Choroid plexus epithelial cell (primary cell): ENCODE measurements around the gene TMEM181.

Source experiments
- DNase-seq: peaks from one replicate; pipeline ENCODE4 v3.0.0-alpha.2; 2010; ENCODE audit warnings: low read depth
- H3K4me3 ChIP-seq: 2 replicates; pipeline ENCODE4 v1.5.1; 2011; ENCODE audit warnings: low read depth, mild to moderate bottlenecking, control low read depth, low read length, moderate library complexity
- CTCF ChIP-seq: conservative IDR thresholded peaks from 2 replicates; pipeline ENCODE4 v1.5.1; 2011; ENCODE audit warnings: low read depth, mild to moderate bottlenecking, control low read depth, inconsistent platforms, low read length, moderate library complexity

TMEM181 gene

GRCh38 chr6:158634695-158635426, 75.0 kb downstream of the TMEM181 start:
- DNase-seq: no peak
- TF ChIP-seq CTCF: no peak
- H3K4me3 ChIP-seq: no peak overlapping the region

- no peak overlapping the region for H3K4me3 ChIP-seq
- no peak for DNase-seq
- no peak for TF ChIP-seq CTCF
Measured at GRCh38 chr6:158635427-158636073, 75.7 kb downstream of the TMEM181 start.

- H3K4me3 ChIP-seq: no peak overlapping the region
- DNase-seq: no peak
- TF ChIP-seq CTCF: no peak
Measured at GRCh38 chr6:158636778-158637177, 76.9 kb downstream of the TMEM181 start.

- H3K4me3 ChIP-seq: no peak overlapping the region
- no peak for TF ChIP-seq CTCF
- peak; percentile 53 for DNase-seq
Measured at GRCh38 chr6:158638324-158638854, 78.5 kb downstream of the TMEM181 start.

- no peak for DNase-seq
- H3K4me3 ChIP-seq: no peak overlapping the region
- TF ChIP-seq CTCF: no peak
Measured at GRCh38 chr6:158639056-158639455, 79.2 kb downstream of the TMEM181 start.

GRCh38 chr6:158640519-158640918, 80.6 kb downstream of the TMEM181 start:
- DNase-seq: no peak
- TF ChIP-seq CTCF: no peak
- no peak overlapping the region for H3K4me3 ChIP-seq
